AG09309 (cell line): Measurements from ENCODE around the gene ADAMTS17.

ENCODE experiments used
- DNase-seq: peaks from one replicate; pipeline ENCODE4 v3.0.0-alpha.2; 2010; ENCODE audit warnings: low read depth
- H3K4me3 ChIP-seq: 2 replicates; pipeline ENCODE4 v1.5.1; 2011; ENCODE audit warnings: mild to moderate bottlenecking, low read depth, low read length, moderate library complexity; ENCODE audit not compliant: control insufficient read depth
- TF ChIP-seq, protein P1 (sequence below): IDR thresholded peaks from 2 replicates; pipeline ENCODE4 v1.5.1; 2011; ENCODE audit warnings: mild to moderate bottlenecking, low read depth, low read length, inconsistent platforms; ENCODE audit not compliant: insufficient read depth, control insufficient read depth; ENCODE audit errors: missing control alignments

Gene ADAMTS17

DNA sequence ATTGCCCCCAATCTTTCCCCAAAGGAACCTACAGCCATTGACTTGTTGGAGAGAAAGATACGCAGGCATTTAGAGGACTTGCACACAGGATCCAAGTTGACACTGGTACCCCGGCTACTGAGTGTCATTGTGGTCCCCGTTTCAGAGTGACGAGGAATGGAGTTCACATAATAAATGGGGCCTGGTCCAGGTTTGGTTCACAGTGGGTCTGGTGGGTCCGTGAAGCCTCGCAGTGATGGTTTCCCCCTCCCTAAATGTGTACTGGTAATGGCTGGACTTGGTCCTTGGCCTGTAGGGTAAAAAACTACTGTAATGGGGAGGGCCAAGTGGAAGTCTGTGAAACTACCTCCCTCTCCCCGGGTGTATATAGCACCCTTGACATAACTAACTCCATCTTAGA is 376.4 kb downstream of the ADAMTS17 start:
- no peak for DNase-seq
- no peak overlapping the region for H3K4me3 ChIP-seq
- TF ChIP-seq, protein P1, sequence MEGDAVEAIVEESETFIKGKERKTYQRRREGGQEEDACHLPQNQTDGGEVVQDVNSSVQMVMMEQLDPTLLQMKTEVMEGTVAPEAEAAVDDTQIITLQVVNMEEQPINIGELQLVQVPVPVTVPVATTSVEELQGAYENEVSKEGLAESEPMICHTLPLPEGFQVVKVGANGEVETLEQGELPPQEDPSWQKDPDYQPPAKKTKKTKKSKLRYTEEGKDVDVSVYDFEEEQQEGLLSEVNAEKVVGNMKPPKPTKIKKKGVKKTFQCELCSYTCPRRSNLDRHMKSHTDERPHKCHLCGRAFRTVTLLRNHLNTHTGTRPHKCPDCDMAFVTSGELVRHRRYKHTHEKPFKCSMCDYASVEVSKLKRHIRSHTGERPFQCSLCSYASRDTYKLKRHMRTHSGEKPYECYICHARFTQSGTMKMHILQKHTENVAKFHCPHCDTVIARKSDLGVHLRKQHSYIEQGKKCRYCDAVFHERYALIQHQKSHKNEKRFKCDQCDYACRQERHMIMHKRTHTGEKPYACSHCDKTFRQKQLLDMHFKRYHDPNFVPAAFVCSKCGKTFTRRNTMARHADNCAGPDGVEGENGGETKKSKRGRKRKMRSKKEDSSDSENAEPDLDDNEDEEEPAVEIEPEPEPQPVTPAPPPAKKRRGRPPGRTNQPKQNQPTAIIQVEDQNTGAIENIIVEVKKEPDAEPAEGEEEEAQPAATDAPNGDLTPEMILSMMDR = no peak

DNA sequence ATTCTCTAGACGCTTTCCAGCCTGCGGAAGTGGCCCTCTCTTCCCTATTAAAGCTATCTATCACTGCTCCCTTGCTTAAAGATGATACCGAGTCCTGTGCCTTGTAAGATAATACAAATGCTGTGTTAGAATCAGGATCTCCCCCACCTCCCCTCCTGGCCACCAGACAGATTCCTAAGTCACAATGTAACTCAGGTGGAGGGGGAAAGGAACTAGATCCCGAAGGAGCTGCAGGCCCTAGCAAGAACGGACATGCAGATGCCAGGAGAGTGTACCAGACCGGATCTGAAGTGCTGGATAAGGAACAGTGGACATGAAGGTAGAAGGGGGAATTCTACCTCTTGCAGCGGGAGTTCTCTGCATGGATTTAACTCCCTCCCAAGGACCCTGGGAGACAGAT is 377.8 kb downstream of the ADAMTS17 start:
- DNase-seq = no peak
- TF ChIP-seq, protein P1 = no peak
- H3K4me3 ChIP-seq = no peak overlapping the region

GRCh38 chr15:99963096-99963825 is 378.5 kb downstream of the ADAMTS17 start:
- TF ChIP-seq, protein P1 = no peak
- no peak overlapping the region for H3K4me3 ChIP-seq
- peak; percentile 13 for DNase-seq

DNA sequence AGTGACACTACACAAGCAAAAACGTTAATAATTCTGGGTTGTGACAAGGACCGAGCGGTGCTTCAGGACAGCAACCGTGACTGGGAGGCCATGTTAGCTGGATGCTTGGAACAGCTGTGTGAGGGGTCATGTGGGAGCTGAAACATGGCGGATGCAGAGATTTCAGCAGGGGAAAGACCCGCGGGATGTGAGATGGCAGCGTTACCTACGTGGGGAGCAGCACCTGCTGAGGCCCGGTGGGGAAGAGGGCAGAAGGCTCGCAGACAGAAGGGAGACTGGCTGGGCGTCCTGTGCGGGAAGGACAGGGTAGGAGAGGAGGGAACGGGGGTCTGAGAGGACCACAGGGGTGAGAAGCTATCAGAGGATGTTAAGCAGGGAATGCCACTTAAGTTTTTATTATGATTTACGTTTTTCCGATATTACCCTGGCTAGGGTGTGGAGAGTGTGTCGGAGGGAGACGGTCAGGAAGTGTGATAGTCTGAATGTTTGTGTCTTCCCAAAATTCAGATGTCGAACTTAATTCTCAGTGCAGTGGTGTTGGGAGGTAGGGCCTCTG is 379.7 kb downstream of the ADAMTS17 start:
- TF ChIP-seq, protein P1 = no peak
- no peak overlapping the region for H3K4me3 ChIP-seq
- DNase-seq = no peak

DNA sequence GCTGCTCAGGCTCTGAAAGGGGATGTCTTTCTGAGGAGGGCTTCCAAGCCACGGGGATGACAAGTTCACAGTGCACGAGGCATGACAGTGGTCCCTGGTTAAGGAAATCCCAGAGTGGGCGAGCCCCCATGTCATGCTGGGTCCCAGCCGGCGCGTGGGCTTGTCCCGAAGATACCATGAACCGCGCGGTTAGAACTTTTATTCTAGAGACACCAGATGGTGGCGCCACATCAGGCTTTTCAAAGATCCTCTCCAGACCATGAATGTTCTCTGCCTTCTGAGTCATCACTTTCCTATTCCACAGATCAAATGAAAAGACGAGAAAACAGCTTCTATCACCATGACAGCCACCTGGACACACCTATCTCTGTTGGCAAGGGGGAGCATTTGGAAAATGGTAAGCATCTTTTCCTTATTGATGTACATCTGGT is 380.7 kb downstream of the ADAMTS17 start:
- DNase-seq = no peak
- no peak overlapping the region for H3K4me3 ChIP-seq
- TF ChIP-seq, protein P1 = peak; percentile 9

DNA sequence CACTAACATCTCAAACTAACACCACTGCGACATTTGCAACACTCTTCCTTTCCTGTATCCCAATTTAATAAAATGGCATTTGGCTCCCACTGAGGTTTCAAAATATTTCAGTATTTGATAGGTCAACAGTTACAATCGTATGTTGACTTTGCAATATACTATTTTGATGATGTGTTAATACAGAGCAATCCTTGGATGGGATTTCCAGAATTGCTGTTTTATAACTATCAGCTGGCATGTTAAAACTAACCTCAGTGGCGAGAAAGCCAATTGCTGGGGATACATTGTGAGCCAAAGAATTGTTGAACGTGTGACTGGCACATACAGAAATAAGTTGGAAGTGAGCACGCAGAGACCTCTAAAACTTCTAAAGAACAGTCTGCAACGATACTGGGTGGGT is 382.4 kb downstream of the ADAMTS17 start:
- no peak for DNase-seq
- TF ChIP-seq, protein P1 = no peak
- H3K4me3 ChIP-seq = no peak overlapping the region
